BLaER1 treated with 17β-estradiol and CSF1 and Interleukin-3, amounts not matched to agents 10 nM and 100 nM (cell line): ENCODE results near the gene XPO6.

Experiments
- H3K27ac ChIP-seq, 11 experiments: shearing (Covaris generic); formaldehyde crosslinking; 2 replicates each; pipeline ENCODE4 v1.8.1; 2022
- H3K27me3 ChIP-seq, 11 experiments: shearing (Covaris generic); formaldehyde crosslinking; 2 replicates each; pipeline ENCODE4 v1.8.1; 2022
- H3K36me3 ChIP-seq, 11 experiments: shearing (Covaris generic); formaldehyde crosslinking; 2 replicates each; pipeline ENCODE4 v1.8.1; 2022
- H3K4me1 ChIP-seq, 10 experiments: shearing (Covaris generic); formaldehyde crosslinking; 2 replicates each; pipeline ENCODE4 v1.8.1; 2022
- H3K4me2 ChIP-seq, 11 experiments: shearing (Covaris generic); formaldehyde crosslinking; 2 replicates each; pipeline ENCODE4 v1.8.1; 2022
- H3K4me3 ChIP-seq, 10 experiments: shearing (Covaris generic); formaldehyde crosslinking; 2 replicates each; pipeline ENCODE4 v1.8.1; 2022
- H3K9ac ChIP-seq, 11 experiments: shearing (Covaris generic); formaldehyde crosslinking; 2 replicates each; pipeline ENCODE4 v1.8.1; 2022
- H3K9me3 ChIP-seq, 11 experiments: shearing (Covaris generic); formaldehyde crosslinking; replicated peaks in 1 of 11; 2 replicates each; pipeline ENCODE4 v1.8.1; 2022
- H4K20me1 ChIP-seq, 11 experiments: shearing (Covaris generic); formaldehyde crosslinking; 2 replicates each; pipeline ENCODE4 v1.8.1; 2022
- Cebpa-rat ChIP-seq, 11 experiments: shearing (Covaris generic); IDR thresholded peaks; 2 replicates each; pipeline ENCODE4 v1.8.1; 2022

XPO6 gene

GRCh38 chr16:28217326-28217725, 5.6 kb upstream of the XPO6 start:
- Histone ChIP-seq H3K36me3 (no peaks in the 10 kb centered on the region), H3K4me1 (peaks cover 3 to 8% (median 5%) of the 10 kb centered on the region in 10 experiments; a peak in 15 of 20 replicates), H3K4me2 (no peak overlapping the region), H3K9ac (no peak overlapping the region), H3K4me3 (no peak overlapping the region), H3K27ac (no peak overlapping the region), H3K27me3 (no peaks in the 10 kb centered on the region), H3K9me3 (no peaks in the 10 kb centered on the region), H4K20me1 (no peaks in the 10 kb centered on the region)
- TF ChIP-seq Cebpa-rat (IDR thresholded peaks at IDR 0.05), result no peak

- peaks cover 26 to 33% (median 30%) of the 10 kb centered on the region in 10 experiments for H3K4me1 ChIP-seq
- no peak overlapping the region for H3K4me2 ChIP-seq
- H4K20me1 ChIP-seq, result peaks cover 19 to 28% (median 26%) of the 10 kb centered on the region in 11 experiments; a peak in 20 of 22 replicates
- peaks cover 11 to 21% (median 18%) of the 10 kb centered on the region in 11 experiments for H3K36me3 ChIP-seq
- H3K9me3 ChIP-seq, result no peaks in the 10 kb centered on the region
- H3K27me3 ChIP-seq, result no peaks in the 10 kb centered on the region
- H3K27ac ChIP-seq, result no peak overlapping the region
- H3K4me3 ChIP-seq, result no peak overlapping the region
- H3K9ac ChIP-seq, result no peak overlapping the region
- no peak for TF ChIP-seq Cebpa-rat (IDR thresholded peaks at IDR 0.05)
Observed at GRCh38 chr16:28213396-28213795, 1.6 kb upstream of the XPO6 start.

- Histone ChIP-seq H3K4me3 (peak overlapping the region; percentile 78 to 97 (median 93)), H3K4me2 (peak overlapping the region; percentile 58 to 82 (median 70)), H3K27me3 (no peaks in the 10 kb centered on the region), H3K4me1 (peaks cover 33 to 40% (median 36%) of the 10 kb centered on the region in 10 experiments), H3K9ac (peak overlapping the region in 9 of 11 experiments; percentile 45 to 97 (median 91); a peak in 16 of 22 replicates), H3K9me3 (no peaks in the 10 kb centered on the region), H3K36me3 (peaks cover 20 to 30% (median 26%) of the 10 kb centered on the region in 11 experiments), H4K20me1 (peaks cover 28 to 37% (median 35%) of the 10 kb centered on the region in 11 experiments; a peak in 20 of 22 replicates), H3K27ac (peak overlapping the region in 10 of 11 experiments; percentile 46 to 95 (median 82); a peak in 18 of 22 replicates)
- no peak for TF ChIP-seq Cebpa-rat (IDR thresholded peaks at IDR 0.05)
Observed at GRCh38 chr16:28212532-28212873, 738 bp upstream of the XPO6 start.

GRCh38 chr16:28210979-28211588, 681 bp downstream of the XPO6 start:
- Histone ChIP-seq H3K36me3 (peaks cover 34 to 44% (median 40%) of the 10 kb centered on the region in 11 experiments), H3K27me3 (no peaks in the 10 kb centered on the region), H4K20me1 (peaks cover 43 to 52% (median 49%) of the 10 kb centered on the region in 11 experiments; a peak in 20 of 22 replicates), H3K27ac (peak overlapping the region; percentile 71 to 97 (median 92)), H3K4me3 (peak overlapping the region; percentile 78 to 97 (median 93)), H3K9me3 (no peaks in the 10 kb centered on the region), H3K9ac (peak overlapping the region; percentile 89 to 97 (median 94)), H3K4me1 (peaks cover 33 to 52% (median 40%) of the 10 kb centered on the region in 10 experiments), H3K4me2 (peak overlapping the region; percentile 73 to 98 (median 95))
- TF ChIP-seq Cebpa-rat (IDR thresholded peaks at IDR 0.05), result no peak

- H3K9me3 ChIP-seq, result no peaks in the 10 kb centered on the region
- peak overlapping the region; percentile 89 to 97 (median 94) for H3K9ac ChIP-seq
- H3K4me2 ChIP-seq, result peak overlapping the region; percentile 73 to 98 (median 95)
- peaks cover 42 to 52% (median 48%) of the 10 kb centered on the region in 11 experiments for H3K36me3 ChIP-seq
- peaks cover 49 to 60% (median 57%) of the 10 kb centered on the region in 11 experiments; a peak in 20 of 22 replicates for H4K20me1 ChIP-seq
- TF ChIP-seq Cebpa-rat (IDR thresholded peaks at IDR 0.05), result no peak
- H3K4me3 ChIP-seq, result peak overlapping the region; percentile 78 to 97 (median 93)
- peaks cover 33 to 60% (median 40%) of the 10 kb centered on the region in 10 experiments for H3K4me1 ChIP-seq
- H3K27me3 ChIP-seq, result no peaks in the 10 kb centered on the region
- H3K27ac ChIP-seq, result peak overlapping the region in 9 of 11 experiments; percentile 19 to 97 (median 92); a peak in 16 of 22 replicates
Observed at GRCh38 chr16:28210264-28210663, 1.5 kb downstream of the XPO6 start.

GRCh38 chr16:28208824-28209223, 2.9 kb downstream of the XPO6 start:
- Histone ChIP-seq H3K36me3 (peaks cover 55 to 66% (median 63%) of the 10 kb centered on the region in 11 experiments), H3K4me1 (peaks cover 35 to 75% (median 49%) of the 10 kb centered on the region in 10 experiments), H3K4me2 (peak overlapping the region; percentile 73 to 98 (median 95)), H3K27me3 (no peaks in the 10 kb centered on the region), H3K27ac (peak overlapping the region in 1 of 11 experiments; percentile 21; a peak in 1 of 22 replicates), H3K4me3 (peak overlapping the region in 5 of 10 experiments; percentile 78 to 97 (median 95); a peak in 8 of 20 replicates), H3K9ac (peak overlapping the region in 2 of 11 experiments; percentile 51 to 95; a peak in 2 of 22 replicates), H4K20me1 (peaks cover 63 to 74% (median 72%) of the 10 kb centered on the region in 11 experiments; a peak in 21 of 22 replicates), H3K9me3 (no peaks in the 10 kb centered on the region)
- no peak for TF ChIP-seq Cebpa-rat (IDR thresholded peaks at IDR 0.05)

- Histone ChIP-seq H3K27me3 (no peaks in the 10 kb centered on the region), H3K4me3 (peak overlapping the region in 3 of 10 experiments; percentile 78 to 97 (median 95); a peak in 6 of 20 replicates), H3K9me3 (no peaks in the 10 kb centered on the region), H3K4me1 (peaks cover 35 to 82% (median 51%) of the 10 kb centered on the region in 10 experiments), H3K9ac (peak overlapping the region in 2 of 11 experiments; percentile 51 to 95; a peak in 2 of 22 replicates), H3K27ac (no peak overlapping the region), H4K20me1 (peaks cover 69 to 81% (median 78%) of the 10 kb centered on the region in 11 experiments; a peak in 21 of 22 replicates), H3K4me2 (peak overlapping the region; percentile 73 to 98 (median 95); a peak in 21 of 22 replicates), H3K36me3 (peaks cover 58 to 73% (median 69%) of the 10 kb centered on the region in 11 experiments)
- no peak for TF ChIP-seq Cebpa-rat (IDR thresholded peaks at IDR 0.05)
Observed at GRCh38 chr16:28208131-28208530, 3.6 kb downstream of the XPO6 start.

- Histone ChIP-seq H3K9ac (peak overlapping the region in 3 of 11 experiments; percentile 3 to 58 (median 48); a peak in 4 of 22 replicates), H3K27me3 (no peaks in the 10 kb centered on the region), H3K4me3 (peak overlapping the region in 3 of 10 experiments; percentile 4 to 97 (median 6); a peak in 2 of 20 replicates), H3K4me2 (peak overlapping the region in 5 of 11 experiments; percentile 3 to 98 (median 97); a peak in 8 of 22 replicates), H3K36me3 (peaks cover 65 to 81% (median 76%) of the 10 kb centered on the region in 11 experiments), H4K20me1 (peaks cover 77 to 88% (median 86%) of the 10 kb centered on the region in 11 experiments; a peak in 21 of 22 replicates), H3K9me3 (no peaks in the 10 kb centered on the region), H3K4me1 (peaks cover 30 to 83% (median 52%) of the 10 kb centered on the region in 10 experiments), H3K27ac (no peak overlapping the region)
- TF ChIP-seq Cebpa-rat (IDR thresholded peaks at IDR 0.05), result no peak
Observed at GRCh38 chr16:28207399-28207798, 4.4 kb downstream of the XPO6 start.

GRCh38 chr16:28205974-28206373, 5.8 kb downstream of the XPO6 start:
- Histone ChIP-seq H3K4me2 (peak overlapping the region in 3 of 11 experiments; percentile 89 to 98 (median 97); a peak in 6 of 22 replicates), H3K9ac (peak overlapping the region in 1 of 11 experiments; percentile 27; a peak in 1 of 22 replicates), H3K36me3 (peaks cover 80 to 95% (median 91%) of the 10 kb centered on the region in 11 experiments), H3K9me3 (no peaks in the 10 kb centered on the region), H3K4me3 (no peak overlapping the region), H3K4me1 (peaks cover 28 to 96% (median 50%) of the 10 kb centered on the region in 10 experiments), H3K27me3 (no peaks in the 10 kb centered on the region), H4K20me1 (peaks cover 90 to 100% (median 100%) of the 10 kb centered on the region in 11 experiments; a peak in 21 of 22 replicates), H3K27ac (peak overlapping the region in 2 of 11 experiments; percentile 32 to 75; a peak in 3 of 22 replicates)
- TF ChIP-seq Cebpa-rat (IDR thresholded peaks at IDR 0.05), result no peak
